Brain microvascular endothelial cell (primary cell): Measurements from ENCODE around the gene RASGRF1.

Experiments
- DNase-seq: peaks from one replicate; pipeline ENCODE4 v3.0.0-alpha.2; 2020
- H3K27ac ChIP-seq: fragments of 250-450 bp; sonication (Bioruptor Pico); 2 replicates; pipeline ENCODE4 v1.5.1; 2020; ENCODE audit warnings: mild to moderate bottlenecking, moderate library complexity
- H3K27me3 ChIP-seq: fragments of 250-450 bp; sonication (Bioruptor Pico); replicated peaks from 2 replicates; pipeline ENCODE4 v1.5.1; 2020; ENCODE audit warnings: mild to moderate bottlenecking
- H3K36me3 ChIP-seq: fragments of 250-450 bp; sonication (Bioruptor Pico); replicated peaks from 2 replicates; pipeline ENCODE4 v1.5.1; 2020; ENCODE audit warnings: mild to moderate bottlenecking
- H3K4me3 ChIP-seq: 2 replicates; pipeline ENCODE4 v1.5.1; 2011; ENCODE audit warnings: low read depth, mild to moderate bottlenecking, control low read depth, low read length, moderate library complexity
- CTCF ChIP-seq: IDR thresholded peaks from 2 replicates; pipeline ENCODE4 v1.5.1; 2011; ENCODE audit warnings: low read depth, mild to moderate bottlenecking, moderate library complexity, low read length, control low read depth, inconsistent platforms; ENCODE audit errors: missing control alignments
- in situ Hi-C: cut with HindIII; loops from 2 replicates; pipeline ENCODE4 v1.10.0; 2017; ENCODE audit warnings: low sequenced_read_pairs, low pct_ligation_motif_present

RASGRF1 gene

GRCh38 chr15:79047676-79048439 is 42.7 kb downstream of the RASGRF1 start:
- Histone ChIP-seq H3K27me3 (no peaks in the 10 kb centered on the region), H3K27ac (no peak overlapping the region), H3K4me3 (no peak overlapping the region), H3K36me3 (no peaks in the 10 kb centered on the region)
- in situ Hi-C loops = no loop called here
- TF ChIP-seq CTCF = no peak
- no peak for DNase-seq

DNA sequence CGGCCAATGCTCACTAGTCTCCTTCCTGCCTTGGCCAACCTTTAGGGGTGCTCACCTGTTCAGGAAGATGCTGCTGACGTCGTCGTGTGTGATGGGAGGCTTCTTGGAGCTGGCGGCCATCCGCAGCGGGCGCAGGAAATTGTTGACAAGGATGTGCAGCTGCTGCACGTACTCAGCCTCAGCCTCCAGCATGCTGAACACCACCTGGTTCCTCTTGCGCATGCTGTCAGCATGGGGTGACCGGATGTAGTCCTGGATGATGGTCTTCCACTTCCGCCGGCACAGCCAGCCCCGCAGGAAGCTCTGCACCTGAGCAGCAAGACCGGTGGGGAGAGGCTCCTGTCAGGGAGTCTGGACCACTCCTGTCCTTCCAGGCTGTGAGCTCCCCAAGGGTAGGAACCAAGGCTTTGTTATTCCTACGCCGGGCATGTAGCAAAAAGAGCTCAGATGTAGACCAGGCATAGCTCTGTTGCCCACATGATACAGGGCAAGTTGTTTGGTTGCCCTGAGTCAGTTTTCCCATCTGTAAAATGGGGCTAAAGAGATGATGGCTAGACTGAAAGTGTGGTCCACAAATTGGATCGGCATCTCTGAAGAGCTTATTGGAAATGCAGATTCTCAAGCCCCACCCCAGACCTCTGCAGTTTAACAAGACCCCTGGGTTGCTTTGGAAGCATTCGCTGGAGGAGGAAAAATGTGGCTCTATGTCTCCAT is 43.7 kb downstream of the RASGRF1 start:
- Histone ChIP-seq H3K27ac (no peak overlapping the region), H3K36me3 (no peaks in the 10 kb centered on the region), H3K4me3 (no peak overlapping the region), H3K27me3 (no peaks in the 10 kb centered on the region)
- DNase-seq = no peak
- in situ Hi-C loops = no loop called here
- TF ChIP-seq CTCF = no peak

- no peak overlapping the region for H3K4me3 ChIP-seq
- no peak for TF ChIP-seq CTCF
- H3K27ac ChIP-seq = no peak overlapping the region
- no peaks in the 10 kb centered on the region for H3K36me3 ChIP-seq
- in situ Hi-C loops = no loop called here
- DNase-seq = no peak
- no peaks in the 10 kb centered on the region for H3K27me3 ChIP-seq
These were observed 45.5 kb downstream of the RASGRF1 start for GRCh38 chr15:79045041-79045440.

DNA sequence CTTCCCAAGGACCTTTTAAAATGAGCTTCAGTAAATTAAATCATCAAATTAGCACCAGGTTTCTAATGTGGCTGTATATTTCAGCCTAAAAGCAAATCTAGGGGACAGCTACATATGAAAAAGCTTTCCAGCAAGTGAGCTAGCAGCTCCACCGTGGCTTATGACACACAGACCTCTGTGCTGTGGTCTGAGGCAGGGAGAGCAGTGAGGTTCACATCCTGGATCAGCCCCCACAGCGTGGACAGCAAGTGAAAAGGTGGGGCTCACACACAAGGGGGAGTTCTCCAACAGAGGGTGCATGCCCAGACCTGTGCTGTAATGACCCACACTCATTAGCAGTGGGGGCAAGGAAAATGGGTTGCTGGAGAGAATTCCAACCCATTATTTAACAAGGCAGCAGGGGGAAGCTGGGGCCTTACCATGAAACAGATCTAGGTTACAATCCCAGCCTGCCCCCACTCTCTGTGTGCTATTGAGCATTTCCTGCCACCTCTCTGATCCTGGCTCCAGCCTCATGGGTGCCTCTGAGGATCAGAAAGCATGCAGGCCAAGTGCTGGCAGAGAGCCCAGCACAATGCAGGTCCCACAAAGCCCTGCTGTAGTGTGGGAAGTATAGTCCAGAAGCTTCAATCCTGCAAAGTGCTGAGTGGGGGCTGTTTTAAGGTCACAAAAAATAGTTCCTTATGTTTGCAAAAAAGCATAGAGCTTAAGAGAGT is 48.2 kb downstream of the RASGRF1 start:
- H3K36me3 ChIP-seq = no peaks in the 10 kb centered on the region
- no peak for DNase-seq
- no peak for TF ChIP-seq CTCF
- H3K27ac ChIP-seq = no peak overlapping the region
- no peaks in the 10 kb centered on the region for H3K27me3 ChIP-seq
- H3K4me3 ChIP-seq = no peak overlapping the region
- in situ Hi-C loops = no loop called here

DNA sequence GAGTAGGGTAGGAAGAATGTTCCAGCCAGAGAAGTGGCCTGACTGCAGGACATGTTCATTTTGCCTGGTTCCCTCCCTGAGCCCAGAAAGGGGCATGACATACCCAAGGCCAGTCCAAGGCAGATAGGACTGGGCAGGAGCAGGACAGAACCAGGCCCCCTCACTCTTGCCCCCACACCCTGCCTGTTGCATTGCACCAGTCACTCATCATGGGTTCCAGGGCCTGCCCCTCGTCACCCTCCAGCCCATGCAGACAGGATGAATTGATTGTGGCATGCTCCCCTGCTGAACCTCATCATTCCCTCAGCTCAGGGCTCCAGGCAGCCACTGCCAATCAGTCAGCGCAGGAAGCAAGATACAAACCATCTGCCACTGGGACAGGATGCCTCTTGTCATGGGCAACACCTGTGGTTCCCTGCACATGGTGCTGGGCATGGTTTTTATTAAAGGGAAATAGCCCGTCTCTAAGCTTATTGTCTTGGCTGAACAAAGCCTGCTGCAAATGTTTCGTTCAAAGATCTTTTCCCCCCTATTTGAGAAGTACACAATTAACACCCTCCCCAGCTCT is 48.9 kb downstream of the RASGRF1 start:
- DNase-seq = no peak
- in situ Hi-C loops = no loop called here
- Histone ChIP-seq H3K36me3 (no peaks in the 10 kb centered on the region), H3K4me3 (no peak overlapping the region), H3K27me3 (no peaks in the 10 kb centered on the region), H3K27ac (no peak overlapping the region)
- no peak for TF ChIP-seq CTCF
